ENCODE results near the gene DHRS11.

Gene DHRS11

GRCh38 chr17:36566081-36566480, 25.6 kb upstream of the DHRS11 start:
- Histone ChIP-seq H3K36me3 (peaks cover 87% of the 10 kb centered on the region), H3K27me3 (no peaks in the 10 kb centered on the region), H3K4me1 (ENCODE audit: control insufficient read depth in 1 of 2, insufficient read depth in 1 of 2, low read depth in 1 of 2, low read length in 1 of 2) (no peaks in the 10 kb centered on the region), H3K27ac (no peak overlapping the region), H3K4me3 (ENCODE audit: low read depth in 1 of 2, low read length in 1 of 2) (no peak overlapping the region), H3K9me3 (no peaks in the 10 kb centered on the region)
- TF ChIP-seq CTCF (IDR thresholded peaks at IDR 0.05): no peak

GRCh38 chr17:36575028-36575427, 16.7 kb upstream of the DHRS11 start:
- Histone ChIP-seq H3K36me3 (peaks cover 76% of the 10 kb centered on the region), H3K27ac (no peak overlapping the region), H3K4me1 (ENCODE audit: control insufficient read depth in 1 of 2, insufficient read depth in 1 of 2, low read depth in 1 of 2, low read length in 1 of 2) (no peaks in the 10 kb centered on the region), H3K27me3 (no peaks in the 10 kb centered on the region), H3K9me3 (no peaks in the 10 kb centered on the region), H3K4me3 (ENCODE audit: low read depth in 1 of 2, low read length in 1 of 2) (no peak overlapping the region)
- TF ChIP-seq CTCF (IDR thresholded peaks at IDR 0.05): no peak

GRCh38 chr17:36576793-36577192, 14.9 kb upstream of the DHRS11 start:
- Histone ChIP-seq H3K9me3 (no peaks in the 10 kb centered on the region), H3K36me3 (peaks cover 77% of the 10 kb centered on the region), H3K4me1 (ENCODE audit: control insufficient read depth in 1 of 2, insufficient read depth in 1 of 2, low read depth in 1 of 2, low read length in 1 of 2) (no peaks in the 10 kb centered on the region), H3K4me3 (ENCODE audit: low read depth in 1 of 2, low read length in 1 of 2) (no peak overlapping the region), H3K27me3 (no peaks in the 10 kb centered on the region), H3K27ac (no peak overlapping the region)
- no peak for TF ChIP-seq CTCF (IDR thresholded peaks at IDR 0.05)

- H3K36me3 ChIP-seq: peaks cover 79% of the 10 kb centered on the region
- no peaks in the 10 kb centered on the region for H3K9me3 ChIP-seq
- no peak overlapping the region for H3K4me3 ChIP-seq (ENCODE audit: low read depth in 1 of 2, low read length in 1 of 2)
- no peaks in the 10 kb centered on the region for H3K4me1 ChIP-seq (ENCODE audit: control insufficient read depth in 1 of 2, insufficient read depth in 1 of 2, low read depth in 1 of 2, low read length in 1 of 2)
- H3K27ac ChIP-seq: no peak overlapping the region
- no peak for TF ChIP-seq CTCF (IDR thresholded peaks at IDR 0.05)
- H3K27me3 ChIP-seq: no peaks in the 10 kb centered on the region
These were observed 13.0 kb upstream of the DHRS11 start for GRCh38 chr17:36578671-36579070.

GRCh38 chr17:36583787-36584186, 7.9 kb upstream of the DHRS11 start:
- H3K36me3 ChIP-seq: peaks cover 99% of the 10 kb centered on the region
- no peak overlapping the region for H3K4me3 ChIP-seq (ENCODE audit: low read depth in 1 of 2, low read length in 1 of 2)
- no peak for TF ChIP-seq CTCF (IDR thresholded peaks at IDR 0.05)
- H3K27ac ChIP-seq: no peak overlapping the region
- no peaks in the 10 kb centered on the region for H3K27me3 ChIP-seq
- H3K4me1 ChIP-seq (ENCODE audit: control insufficient read depth in 1 of 2, insufficient read depth in 1 of 2, low read depth in 1 of 2, low read length in 1 of 2): no peaks in the 10 kb centered on the region
- no peaks in the 10 kb centered on the region for H3K9me3 ChIP-seq

GRCh38 chr17:36586138-36586537, 5.5 kb upstream of the DHRS11 start:
- H3K36me3 ChIP-seq: peaks cover 99% of the 10 kb centered on the region
- H3K27ac ChIP-seq: no peak overlapping the region
- no peak overlapping the region for H3K4me3 ChIP-seq (ENCODE audit: low read depth in 1 of 2, low read length in 1 of 2)
- no peak for TF ChIP-seq CTCF (IDR thresholded peaks at IDR 0.05)
- H3K27me3 ChIP-seq: no peaks in the 10 kb centered on the region
- H3K4me1 ChIP-seq (ENCODE audit: control insufficient read depth in 1 of 2, insufficient read depth in 1 of 2, low read depth in 1 of 2, low read length in 1 of 2): peaks cover 2 to 5% of the 10 kb centered on the region in 2 experiments
- no peaks in the 10 kb centered on the region for H3K9me3 ChIP-seq
